HUDEP-2 (cell line): ENCODE results near the gene FTSJ3.
"Not testable (repeated sequence)": the region's sequence is repeated elsewhere in the genome, so short reads cannot be mapped to it uniquely, and the experiment has no call there.

Experiments
- DNase-seq, 76 experiments: peaks; one replicate each; lab custom pipeline; 2025; ENCODE audit not compliant: unreplicated experiment in 76 of 76; lab: John Stamatoyannopoulos, UW

The FTSJ3 gene, protein sequence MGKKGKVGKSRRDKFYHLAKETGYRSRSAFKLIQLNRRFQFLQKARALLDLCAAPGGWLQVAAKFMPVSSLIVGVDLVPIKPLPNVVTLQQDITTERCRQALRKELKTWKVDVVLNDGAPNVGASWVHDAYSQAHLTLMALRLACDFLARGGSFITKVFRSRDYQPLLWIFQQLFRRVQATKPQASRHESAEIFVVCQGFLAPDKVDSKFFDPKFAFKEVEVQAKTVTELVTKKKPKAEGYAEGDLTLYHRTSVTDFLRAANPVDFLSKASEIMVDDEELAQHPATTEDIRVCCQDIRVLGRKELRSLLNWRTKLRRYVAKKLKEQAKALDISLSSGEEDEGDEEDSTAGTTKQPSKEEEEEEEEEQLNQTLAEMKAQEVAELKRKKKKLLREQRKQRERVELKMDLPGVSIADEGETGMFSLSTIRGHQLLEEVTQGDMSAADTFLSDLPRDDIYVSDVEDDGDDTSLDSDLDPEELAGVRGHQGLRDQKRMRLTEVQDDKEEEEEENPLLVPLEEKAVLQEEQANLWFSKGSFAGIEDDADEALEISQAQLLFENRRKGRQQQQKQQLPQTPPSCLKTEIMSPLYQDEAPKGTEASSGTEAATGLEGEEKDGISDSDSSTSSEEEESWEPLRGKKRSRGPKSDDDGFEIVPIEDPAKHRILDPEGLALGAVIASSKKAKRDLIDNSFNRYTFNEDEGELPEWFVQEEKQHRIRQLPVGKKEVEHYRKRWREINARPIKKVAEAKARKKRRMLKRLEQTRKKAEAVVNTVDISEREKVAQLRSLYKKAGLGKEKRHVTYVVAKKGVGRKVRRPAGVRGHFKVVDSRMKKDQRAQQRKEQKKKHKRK

GRCh38 chr17:63827002-63827800 lies at the start of gene FTSJ3, which contains the start of gene PSMC5:
Gene FTSJ3 (minus strand): TSS chr17:63827663. CDS start chr17:63826902, 761 bp downstream.
Gene PSMC5 (plus strand): TSS chr17:63827431. CDS start chr17:63827491, 60 bp downstream.
- peak in 75 of 76 experiments; percentile 47 to 98 (median 88) for DNase-seq

DNA sequence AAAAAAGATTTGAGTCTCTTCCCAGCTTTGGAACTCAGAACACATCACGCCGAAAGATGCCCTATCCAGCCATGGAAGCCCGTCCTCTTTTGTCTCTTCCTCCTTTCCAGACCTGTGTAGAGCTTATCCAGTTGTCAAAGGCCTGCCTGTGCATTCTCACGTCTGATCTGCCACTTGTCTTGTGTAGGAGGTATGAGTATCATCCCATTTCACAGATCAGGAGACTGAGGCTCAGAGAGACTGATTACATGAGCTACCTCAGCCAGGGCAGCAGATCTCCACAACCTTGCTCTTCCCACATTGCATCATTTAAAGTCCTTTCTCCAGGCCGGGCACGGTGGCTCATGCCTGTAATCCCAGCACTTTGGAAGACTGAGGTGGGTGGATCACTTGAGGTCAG lies 47.2 kb upstream of the FTSJ3 start:
- DNase-seq = not testable (repeated sequence)

- DNase-seq = not testable (repeated sequence)
These were observed 46.7 kb upstream of the FTSJ3 start for GRCh38 chr17:63874061-63874626.

GRCh38 chr17:63873577-63873976 lies 46.1 kb upstream of the FTSJ3 start, which contains the start of gene CSH2:
Gene CSH2 (minus strand): TSS chr17:63873677. CDS start chr17:63873614, 63 bp downstream.
- DNase-seq = not testable (repeated sequence)

GRCh38 chr17:63871646-63872365 lies 44.3 kb upstream of the FTSJ3 start:
- not testable (repeated sequence) for DNase-seq

- DNase-seq = not testable (repeated sequence)
These were observed 42.8 kb upstream of the FTSJ3 start for GRCh38 chr17:63870292-63870665.

DNA sequence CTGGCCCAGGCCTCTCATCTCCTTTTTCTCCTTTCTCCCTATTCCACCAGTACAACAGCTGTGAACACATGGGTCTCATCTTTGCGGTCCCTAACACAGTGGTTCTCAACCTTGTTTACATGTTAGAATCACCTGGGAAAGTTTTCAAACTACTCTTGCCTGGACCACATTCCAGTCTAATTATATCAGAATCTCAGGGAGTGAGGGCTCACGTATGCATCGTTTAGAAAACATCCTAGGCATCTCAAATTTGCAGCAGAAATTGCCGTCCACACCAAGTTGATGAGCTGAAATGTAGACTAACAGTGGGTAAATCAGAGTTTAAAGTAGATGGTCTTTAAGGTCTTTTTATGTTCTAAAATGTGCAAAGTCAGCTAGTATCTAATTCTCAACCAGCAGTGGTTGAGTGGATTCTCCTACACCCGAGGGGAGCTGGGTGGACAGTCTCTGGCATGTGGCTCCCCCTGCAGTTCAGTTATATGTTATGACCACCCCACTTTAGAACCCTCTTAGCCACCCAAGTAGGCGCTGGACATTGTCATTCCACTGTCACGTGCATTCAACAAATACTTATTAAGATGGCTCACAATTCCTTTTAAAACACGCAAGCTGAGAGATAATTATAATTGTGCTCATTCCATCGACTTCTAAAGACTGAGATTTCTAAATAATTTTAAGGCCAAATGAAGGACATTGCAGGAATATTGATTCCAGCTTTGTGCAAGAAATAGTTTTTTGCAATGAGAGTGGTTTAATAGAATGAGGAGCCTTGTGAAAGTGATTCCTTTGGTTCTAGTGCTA lies 42.2 kb upstream of the FTSJ3 start:
- not testable (repeated sequence) for DNase-seq

DNA sequence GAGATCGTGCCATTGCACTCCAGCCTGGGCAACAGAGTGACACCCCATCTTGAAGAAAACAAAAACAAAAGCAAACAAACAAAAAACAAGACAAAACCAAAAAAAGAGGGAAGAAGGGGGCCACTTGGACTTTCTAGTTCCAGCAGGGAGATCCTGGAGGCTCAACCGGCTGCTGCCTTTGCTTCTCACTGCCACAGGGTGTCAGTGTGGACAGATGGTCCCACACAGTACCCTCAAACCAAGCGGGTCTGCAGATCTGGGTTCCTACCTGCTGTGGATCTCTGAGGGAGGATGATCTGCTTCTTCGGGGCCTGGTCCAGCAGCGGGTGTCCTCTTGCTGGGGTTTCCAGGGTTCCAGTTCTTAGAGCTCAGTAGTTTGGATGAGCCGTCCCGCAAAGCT lies 39.2 kb upstream of the FTSJ3 start:
- DNase-seq = not testable (repeated sequence)

GRCh38 chr17:63859257-63859656 lies 31.8 kb upstream of the FTSJ3 start:
- no peak for DNase-seq

DNA sequence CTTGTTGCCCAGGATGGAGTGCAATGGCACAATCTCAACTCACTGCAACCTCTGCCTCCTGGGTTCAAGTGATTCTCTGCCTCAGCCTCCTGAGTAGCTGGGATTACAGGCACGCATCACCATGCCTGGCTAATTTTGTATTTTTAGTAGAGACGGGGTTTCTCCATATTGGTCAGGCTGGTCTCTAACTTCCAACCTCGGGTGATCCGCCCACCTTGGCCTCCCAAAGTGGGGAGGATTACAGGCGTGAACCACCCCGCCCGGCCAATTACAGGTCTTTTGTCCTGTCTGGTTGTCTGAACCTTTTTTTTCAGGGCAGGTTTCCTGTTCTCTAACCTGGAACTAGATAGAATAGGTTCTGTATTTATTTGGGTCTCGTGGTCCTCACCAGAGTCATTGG lies 29.0 kb upstream of the FTSJ3 start:
- DNase-seq = not testable (repeated sequence)

GRCh38 chr17:63855185-63855584 lies 27.7 kb upstream of the FTSJ3 start:
- DNase-seq = no peak

- no peak for DNase-seq
These were observed 27.2 kb upstream of the FTSJ3 start for GRCh38 chr17:63854709-63855108.

- no peak for DNase-seq
These were observed 25.8 kb upstream of the FTSJ3 start for GRCh38 chr17:63853260-63853659.

GRCh38 chr17:63850401-63850800 lies 22.9 kb upstream of the FTSJ3 start:
- no peak for DNase-seq

DNA sequence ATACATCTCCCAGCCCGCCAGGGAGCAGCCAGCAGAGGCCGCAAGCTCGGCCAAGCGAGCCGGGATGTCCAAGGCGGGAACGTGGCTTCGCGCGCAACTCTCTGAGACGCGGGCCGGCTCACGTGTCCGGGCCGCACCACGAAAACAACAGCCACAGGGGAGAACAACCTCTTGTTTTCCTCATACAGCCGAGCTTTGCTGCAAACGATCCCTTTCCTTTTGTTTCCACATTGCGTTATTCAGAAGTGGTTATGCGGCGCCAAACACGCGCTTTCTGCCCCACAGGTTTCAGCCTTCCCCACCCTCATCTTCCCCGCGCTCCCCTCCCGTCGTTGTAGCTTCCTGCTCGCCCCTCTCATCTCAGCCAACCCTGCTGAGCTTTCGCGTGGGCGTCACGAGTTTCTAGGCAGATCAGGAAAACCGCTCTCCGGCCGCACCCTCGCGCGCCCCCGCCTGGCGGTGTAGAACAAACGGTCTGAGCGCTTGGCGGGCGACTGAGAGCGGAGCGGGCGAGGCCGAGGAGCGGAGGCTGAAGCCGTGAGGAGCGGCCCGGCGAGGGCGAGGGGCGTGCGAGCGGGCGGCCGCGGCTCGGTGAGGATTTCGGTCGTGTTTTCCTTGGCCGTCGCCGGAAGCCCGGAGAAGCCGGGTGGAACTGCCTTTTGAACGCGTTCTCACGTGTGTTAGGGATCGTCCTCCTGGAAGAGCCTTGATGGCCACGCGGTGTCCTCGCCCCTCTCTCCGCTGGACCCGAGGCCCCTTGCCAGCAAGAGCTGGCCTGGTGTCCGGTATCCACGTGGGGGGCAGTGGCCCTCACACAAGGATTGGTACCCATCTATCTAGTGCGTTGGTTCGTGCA lies 21.6 kb upstream of the FTSJ3 start:
- peak in 75 of 76 experiments; percentile 26 to 99 (median 93) for DNase-seq

DNA sequence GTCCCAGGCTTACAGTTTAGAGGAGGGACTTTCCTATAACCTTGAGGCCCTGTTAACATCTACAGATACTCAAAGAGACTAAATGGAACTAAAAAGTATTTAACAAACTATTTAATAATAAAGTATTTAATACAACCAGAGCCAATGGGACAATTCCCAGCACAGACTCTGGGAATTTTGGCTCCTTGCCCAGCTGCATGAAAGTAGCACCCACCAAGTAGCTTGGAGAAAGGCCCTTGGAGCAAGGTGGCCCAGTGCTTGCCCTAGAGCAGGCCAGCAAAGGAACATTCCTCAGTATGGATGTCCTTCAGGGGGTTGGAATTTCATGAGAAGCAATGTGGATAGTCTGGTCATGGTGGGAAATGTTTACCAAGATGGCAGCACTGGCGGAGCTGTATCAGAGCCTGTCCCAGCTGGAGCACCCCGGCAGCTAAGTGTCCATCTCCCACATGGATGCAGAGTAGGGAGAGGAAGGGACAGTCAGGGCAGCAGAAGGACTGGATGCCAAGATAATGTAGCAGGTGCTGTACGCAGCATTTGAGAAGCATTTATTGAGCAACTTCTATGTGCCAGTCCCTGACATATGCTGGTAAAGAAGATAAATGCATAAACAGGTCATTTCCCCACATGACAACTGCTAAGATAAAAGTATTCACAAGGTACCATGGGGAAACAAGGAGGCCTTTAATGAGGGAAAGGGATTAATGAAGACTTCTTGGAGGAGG lies 20.2 kb upstream of the FTSJ3 start:
- no peak for DNase-seq

DNA sequence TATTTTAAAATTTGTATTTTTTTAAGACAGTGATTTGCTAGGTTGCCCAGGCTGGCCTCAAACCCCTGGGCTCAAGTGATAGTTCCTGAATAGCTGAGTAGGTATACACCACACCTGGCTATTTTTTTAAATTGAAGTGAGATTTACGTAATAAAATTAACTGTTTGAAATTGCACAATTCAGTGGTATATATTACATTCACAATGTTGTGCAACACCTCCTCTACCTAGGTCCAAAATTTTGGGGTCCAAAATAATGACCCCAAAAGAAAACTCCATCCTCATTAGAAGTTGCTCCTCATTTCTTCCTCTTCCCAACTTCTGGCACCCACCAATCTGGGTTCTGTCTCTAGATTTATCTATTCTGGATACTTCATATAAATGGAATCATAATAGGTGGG lies 18.0 kb upstream of the FTSJ3 start:
- DNase-seq = no peak
